Caco-2 (cell line): ENCODE data around the gene CDH13. TPM values are rescaled to one million over a fixed set of nuclear protein-coding genes. Genes with fewer than 3 reads are reported as not detected.

Source experiments
- BruUV-seq: library from RNA; stranded (reverse); fragments of 400-500 nt; replicated peaks from 2 replicates; lab custom pipeline; 2021; lab: Mats Ljungman, UMichigan
- CTCF ChIA-PET: fragments of 300-600 bp; sonication (Branson Sonifier 250); formaldehyde crosslinking; loops from one replicate; lab custom pipeline; 2022; ENCODE audit warnings: antibody characterized with exemption; lab: Charles Lee
- POLR2A ChIA-PET: fragments of 300-600 bp; sonication (Branson Sonifier 250); formaldehyde crosslinking; loops from one replicate; lab custom pipeline; 2022; ENCODE audit warnings: antibody characterized with exemption; lab: Charles Lee
- DNase-seq, 2 experiments: peaks; one replicate each; pipeline versions ENCODE4 v3.0.0 to v3.0.0-alpha.2; 2020 to 2022
- H3K27me3 ChIP-seq: replicated peaks from 2 replicates; pipeline ENCODE4 v1.6.0; 2011; ENCODE audit warnings: low read length; ENCODE audit not compliant: control insufficient read depth, insufficient read depth
- H3K36me3 ChIP-seq: 2 replicates; pipeline ENCODE4 v1.5.1; 2011; ENCODE audit warnings: low read length; ENCODE audit not compliant: control insufficient read depth, insufficient read depth
- H3K4me1 ChIP-seq: fragments of 250-450 bp; sonication (Bioruptor Pico); 2 replicates; pipeline ENCODE4 v1.5.1; 2020; ENCODE audit warnings: mild to moderate bottlenecking
- H3K4me3 ChIP-seq: 2 replicates; pipeline ENCODE4 v1.5.1; 2011; ENCODE audit warnings: low read depth, mild to moderate bottlenecking, control low read depth, low read length
- H3K9me3 ChIP-seq: fragments of 250-450 bp; sonication (Bioruptor Pico); 2 replicates; pipeline ENCODE4 v1.5.1; 2020; ENCODE audit warnings: mild to moderate bottlenecking, moderate library complexity
- H3K27ac Mint-ChIP-seq: one replicate; pipeline ENCODE4 v1.8.0; 2022; ENCODE audit warnings: mixed read lengths; ENCODE audit not compliant: unreplicated experiment
- H3K27me3 Mint-ChIP-seq: one replicate; pipeline ENCODE4 v1.8.0; 2022; ENCODE audit warnings: mixed read lengths; ENCODE audit not compliant: insufficient read depth, unreplicated experiment
- H3K36me3 Mint-ChIP-seq: one replicate; pipeline ENCODE4 v1.8.0; 2022; ENCODE audit warnings: mild to moderate bottlenecking, mixed read lengths; ENCODE audit not compliant: insufficient read depth, unreplicated experiment
- H3K4me1 Mint-ChIP-seq: one replicate; pipeline ENCODE4 v1.8.0; 2022; ENCODE audit warnings: low read depth, mixed read lengths; ENCODE audit not compliant: unreplicated experiment
- H3K4me3 Mint-ChIP-seq: one replicate; pipeline ENCODE4 v1.8.0; 2022; ENCODE audit warnings: mild to moderate bottlenecking, moderate library complexity, mixed read lengths; ENCODE audit not compliant: unreplicated experiment
- H3K9me3 Mint-ChIP-seq: one replicate; pipeline ENCODE4 v1.8.0; 2022; ENCODE audit warnings: mixed read lengths; ENCODE audit not compliant: unreplicated experiment
- intact Hi-C: fragments of 100-400 bp; cut with micrococcal nuclease; formaldehyde crosslinking; loops from one replicate; pipeline ENCODE4 v1.10.0; 2022; ENCODE audit not compliant: unreplicated experiment
- total RNA-seq: library from RNA; stranded (reverse); gene quantifications from 2 replicates; pipeline ENCODE4 v1.2.3, GENCODE V29; 2022
- TF ChIP-seq, protein P1 (sequence below), 2 experiments: fragments of 200-600 bp in 1 of 2; IDR thresholded peaks; 1 replicate in 1 of 2; 2 replicates in 1 of 2; pipeline versions ENCODE4 v1.5.1 to v1.8.0; 2011 to 2022; ENCODE audit warnings: antibody characterized with exemption in 1 of 2, control low read depth in 1 of 2, inconsistent platforms in 1 of 2, low read depth in 1 of 2, low read length in 1 of 2, mild to moderate bottlenecking in 1 of 2, moderate library complexity in 1 of 2; ENCODE audit not compliant: insufficient read depth in 1 of 2, severe bottlenecking in 1 of 2, unreplicated experiment in 1 of 2

The CDH13 gene
- total RNA-seq, 1 experiment from 2014 or later: 2.2 TPM

DNA sequence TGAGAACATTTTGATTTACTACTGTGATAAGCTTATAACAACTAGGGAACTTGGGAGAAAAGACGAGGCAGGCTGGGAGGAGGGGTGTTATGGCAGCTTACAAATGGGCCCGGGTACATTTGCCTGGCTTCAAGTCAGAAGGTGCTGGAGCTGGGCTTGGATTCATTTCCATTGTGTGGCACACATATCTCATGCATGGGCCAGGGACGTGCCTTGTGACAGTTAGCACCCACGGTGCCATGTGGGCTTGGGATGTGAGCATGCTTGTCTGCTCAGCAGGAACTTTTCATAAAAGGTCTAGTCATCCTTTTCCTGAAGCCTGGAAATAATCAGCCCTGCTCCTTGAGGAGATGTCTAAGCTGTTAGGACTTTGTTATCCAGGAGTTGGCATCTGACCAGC is 572.2 kb downstream of the CDH13 start:
- ChIA-PET POLR2A (no interaction called here), CTCF (no interaction called here)

DNA sequence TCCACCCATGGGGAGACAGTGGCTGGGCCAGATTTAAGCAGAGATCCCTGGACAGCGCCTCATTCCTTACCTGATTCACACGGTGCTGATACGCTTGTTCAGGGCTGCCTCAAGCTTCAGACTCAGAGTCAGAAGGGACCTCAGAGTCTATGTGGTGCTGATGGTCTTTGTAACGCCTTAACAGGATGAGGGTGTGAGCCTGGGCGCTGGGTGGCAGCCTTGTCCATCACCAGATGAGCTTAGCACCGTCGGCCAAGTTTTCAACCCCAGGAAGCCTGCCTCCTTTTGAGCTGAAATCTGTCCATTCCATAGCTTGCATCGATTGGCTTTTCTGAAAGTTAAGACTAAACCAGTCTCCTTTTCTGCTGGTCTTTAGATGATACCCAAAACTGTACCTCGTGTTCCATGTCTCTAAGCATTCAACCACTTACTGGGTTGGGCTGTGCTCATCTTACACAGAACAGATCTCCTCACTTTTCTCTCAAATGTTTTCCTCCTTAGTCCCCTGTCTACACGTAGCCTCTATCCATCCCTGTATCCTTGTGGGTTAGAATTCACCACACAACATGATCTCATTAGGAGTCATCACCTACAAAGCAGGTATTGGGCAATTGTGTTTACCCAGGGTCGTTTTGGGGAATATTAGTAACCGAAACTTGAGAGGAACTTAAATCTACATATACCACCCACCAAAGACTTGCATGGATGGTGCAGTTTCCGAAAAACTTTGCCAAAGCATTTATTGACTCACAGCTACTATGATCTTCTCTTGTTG is 573.4 kb downstream of the CDH13 start:
- BruUV-seq: no TSS peak
- TF ChIP-seq, protein P1, sequence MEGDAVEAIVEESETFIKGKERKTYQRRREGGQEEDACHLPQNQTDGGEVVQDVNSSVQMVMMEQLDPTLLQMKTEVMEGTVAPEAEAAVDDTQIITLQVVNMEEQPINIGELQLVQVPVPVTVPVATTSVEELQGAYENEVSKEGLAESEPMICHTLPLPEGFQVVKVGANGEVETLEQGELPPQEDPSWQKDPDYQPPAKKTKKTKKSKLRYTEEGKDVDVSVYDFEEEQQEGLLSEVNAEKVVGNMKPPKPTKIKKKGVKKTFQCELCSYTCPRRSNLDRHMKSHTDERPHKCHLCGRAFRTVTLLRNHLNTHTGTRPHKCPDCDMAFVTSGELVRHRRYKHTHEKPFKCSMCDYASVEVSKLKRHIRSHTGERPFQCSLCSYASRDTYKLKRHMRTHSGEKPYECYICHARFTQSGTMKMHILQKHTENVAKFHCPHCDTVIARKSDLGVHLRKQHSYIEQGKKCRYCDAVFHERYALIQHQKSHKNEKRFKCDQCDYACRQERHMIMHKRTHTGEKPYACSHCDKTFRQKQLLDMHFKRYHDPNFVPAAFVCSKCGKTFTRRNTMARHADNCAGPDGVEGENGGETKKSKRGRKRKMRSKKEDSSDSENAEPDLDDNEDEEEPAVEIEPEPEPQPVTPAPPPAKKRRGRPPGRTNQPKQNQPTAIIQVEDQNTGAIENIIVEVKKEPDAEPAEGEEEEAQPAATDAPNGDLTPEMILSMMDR (IDR thresholded peaks at IDR 0.05; ENCODE audit: insufficient read depth in 1 of 2, low read depth in 1 of 2, low read length in 1 of 2, severe bottlenecking in 1 of 2, unreplicated experiment in 1 of 2): peak in 1 of 2 experiments; percentile 46
- intact Hi-C loops: no loop called here
- Mint-ChIP-seq H3K9me3 (no peaks in the 10 kb centered on the region), H3K36me3 (no peaks in the 10 kb centered on the region), H3K27ac (no peak overlapping the region), H3K4me1 (no peaks in the 10 kb centered on the region), H3K4me3 (no peak overlapping the region), H3K27me3 (peaks cover 9% of the 10 kb centered on the region)
- H3K4me3 ChIP-seq: no peak overlapping the region
- ChIA-PET POLR2A (no interaction called here), CTCF (interaction anchor here (0.5 to 1.7 kb wide), 2 partner anchors 157 to 241 kb away, joined by 4 to 9 read pairs; no protein-coding TSS in a partner anchor)
- H3K4me1 ChIP-seq: no peaks in the 10 kb centered on the region
- H3K27me3 ChIP-seq: no peaks in the 10 kb centered on the region; the same call in 1 of the 2 replicates
- peak in 1 of 2 experiments; percentile 26 for DNase-seq
- no peaks in the 10 kb centered on the region for H3K9me3 ChIP-seq
- no peaks in the 10 kb centered on the region for H3K36me3 ChIP-seq

More for the DNA sequence above, 572.2 kb downstream of the CDH13 start:
- no peaks in the 10 kb centered on the region for H3K4me1 Mint-ChIP-seq
- no peaks in the 10 kb centered on the region for H3K36me3 Mint-ChIP-seq
- Histone ChIP-seq H3K4me3 (no peak overlapping the region), H3K4me1 (no peaks in the 10 kb centered on the region), H3K36me3 (no peaks in the 10 kb centered on the region), H3K27me3 (no peaks in the 10 kb centered on the region; the same call in 1 of the 2 replicates), H3K9me3 (no peaks in the 10 kb centered on the region)
- H3K27me3 Mint-ChIP-seq: peaks cover 6% of the 10 kb centered on the region
- TF ChIP-seq, protein P1 (IDR thresholded peaks at IDR 0.05; ENCODE audit: insufficient read depth in 1 of 2, low read depth in 1 of 2, low read length in 1 of 2, severe bottlenecking in 1 of 2, unreplicated experiment in 1 of 2): no peak
- no peaks in the 10 kb centered on the region for H3K9me3 Mint-ChIP-seq
- no peak overlapping the region for H3K4me3 Mint-ChIP-seq
- intact Hi-C loops: loop anchor here (5.0 kb wide), 1 partner anchor 67 kb away; no protein-coding TSS in a partner anchor
- H3K27ac Mint-ChIP-seq: no peak overlapping the region
- no peak for DNase-seq
- BruUV-seq: no TSS peak

DNA sequence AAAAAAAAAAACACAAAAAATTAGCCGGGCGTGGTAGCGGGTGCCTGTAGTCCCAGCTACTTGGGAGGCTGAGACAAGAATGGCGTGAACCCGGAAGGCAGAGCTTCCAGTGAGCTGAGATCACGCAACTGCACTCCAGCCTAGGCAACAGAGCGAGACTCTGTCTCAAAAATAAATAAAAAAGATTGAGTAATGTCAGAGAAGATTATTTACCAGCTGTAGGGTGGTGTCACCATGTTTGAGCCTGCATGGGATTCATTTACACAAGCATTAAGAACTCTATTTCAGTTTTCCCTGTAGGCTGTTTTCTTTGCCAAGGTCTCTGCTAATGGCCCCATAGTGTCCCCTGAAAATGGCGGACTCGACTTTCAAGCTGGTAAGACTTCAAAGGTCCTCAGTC is 575.0 kb downstream of the CDH13 start:
- H3K4me1 Mint-ChIP-seq: no peaks in the 10 kb centered on the region
- no TSS peak for BruUV-seq
- Histone ChIP-seq H3K27me3 (no peaks in the 10 kb centered on the region; the same call in 1 of the 2 replicates), H3K9me3 (no peaks in the 10 kb centered on the region), H3K4me3 (no peak overlapping the region), H3K4me1 (no peaks in the 10 kb centered on the region), H3K36me3 (no peaks in the 10 kb centered on the region)
- H3K36me3 Mint-ChIP-seq: no peaks in the 10 kb centered on the region
- H3K27ac Mint-ChIP-seq: no peak overlapping the region
- intact Hi-C loops: no loop called here
- H3K9me3 Mint-ChIP-seq: no peaks in the 10 kb centered on the region
- H3K4me3 Mint-ChIP-seq: no peak overlapping the region
- DNase-seq: no peak
- H3K27me3 Mint-ChIP-seq: peaks cover 8% of the 10 kb centered on the region
- TF ChIP-seq, protein P1 (IDR thresholded peaks at IDR 0.05; ENCODE audit: insufficient read depth in 1 of 2, low read depth in 1 of 2, low read length in 1 of 2, severe bottlenecking in 1 of 2, unreplicated experiment in 1 of 2): no peak
- POLR2A ChIA-PET: no interaction called here
- CTCF ChIA-PET: no interaction called here
